Neural cell (in vitro differentiated cells): Measurements from ENCODE around the gene CNTN4.
"Not testable (repeated sequence)": the region's sequence is repeated elsewhere in the genome, so short reads cannot be mapped to it uniquely, and the experiment has no call there.

ENCODE experiments used
- EZH2 ChIP-seq: fragments of 200-600, 300-800 bp; shearing (Covaris generic), sonication (generic); IDR thresholded peaks from 2 replicates; pipeline ENCODE4 v1.6.1; 2014; ENCODE audit warnings: antibody characterized with exemption, low read length, borderline replicate concordance, mild to moderate bottlenecking; ENCODE audit not compliant: insufficient read depth, poor library complexity, severe bottlenecking
- SMC3 ChIP-seq: fragments of 450-650 bp; conservative IDR thresholded peaks from 2 replicates; pipeline ENCODE4 v1.6.1; 2014; ENCODE audit warnings: antibody characterized with exemption, mild to moderate bottlenecking, moderate library complexity; ENCODE audit not compliant: poor library complexity

DNA sequence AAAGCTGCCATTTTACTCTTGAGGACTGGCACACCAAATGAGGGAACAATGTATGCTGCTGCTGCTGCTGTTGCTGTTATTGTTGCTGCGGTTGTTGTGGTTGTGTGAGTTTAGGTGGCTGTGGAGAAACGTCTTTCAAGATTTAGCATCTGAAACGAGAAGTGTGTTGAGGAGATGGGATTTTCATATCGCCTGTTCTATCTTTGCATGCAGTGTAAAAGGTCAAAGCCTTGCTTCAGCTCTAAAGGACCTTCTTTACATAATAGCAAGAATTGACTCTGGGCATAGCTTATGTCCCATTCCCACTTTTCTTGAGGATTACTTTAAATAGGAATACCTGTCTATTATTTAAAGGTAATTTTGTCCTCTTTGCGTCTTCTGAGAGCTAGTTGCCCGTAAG is 436.1 kb downstream of the CNTN4 start:
- TF ChIP-seq SMC3, EZH2: not testable (repeated sequence)
